ENCODE data around the gene MCF2. TPM values are rescaled to one million over a fixed set of nuclear protein-coding genes. Genes with fewer than 3 reads are reported as not detected.

MCF2 gene, protein sequence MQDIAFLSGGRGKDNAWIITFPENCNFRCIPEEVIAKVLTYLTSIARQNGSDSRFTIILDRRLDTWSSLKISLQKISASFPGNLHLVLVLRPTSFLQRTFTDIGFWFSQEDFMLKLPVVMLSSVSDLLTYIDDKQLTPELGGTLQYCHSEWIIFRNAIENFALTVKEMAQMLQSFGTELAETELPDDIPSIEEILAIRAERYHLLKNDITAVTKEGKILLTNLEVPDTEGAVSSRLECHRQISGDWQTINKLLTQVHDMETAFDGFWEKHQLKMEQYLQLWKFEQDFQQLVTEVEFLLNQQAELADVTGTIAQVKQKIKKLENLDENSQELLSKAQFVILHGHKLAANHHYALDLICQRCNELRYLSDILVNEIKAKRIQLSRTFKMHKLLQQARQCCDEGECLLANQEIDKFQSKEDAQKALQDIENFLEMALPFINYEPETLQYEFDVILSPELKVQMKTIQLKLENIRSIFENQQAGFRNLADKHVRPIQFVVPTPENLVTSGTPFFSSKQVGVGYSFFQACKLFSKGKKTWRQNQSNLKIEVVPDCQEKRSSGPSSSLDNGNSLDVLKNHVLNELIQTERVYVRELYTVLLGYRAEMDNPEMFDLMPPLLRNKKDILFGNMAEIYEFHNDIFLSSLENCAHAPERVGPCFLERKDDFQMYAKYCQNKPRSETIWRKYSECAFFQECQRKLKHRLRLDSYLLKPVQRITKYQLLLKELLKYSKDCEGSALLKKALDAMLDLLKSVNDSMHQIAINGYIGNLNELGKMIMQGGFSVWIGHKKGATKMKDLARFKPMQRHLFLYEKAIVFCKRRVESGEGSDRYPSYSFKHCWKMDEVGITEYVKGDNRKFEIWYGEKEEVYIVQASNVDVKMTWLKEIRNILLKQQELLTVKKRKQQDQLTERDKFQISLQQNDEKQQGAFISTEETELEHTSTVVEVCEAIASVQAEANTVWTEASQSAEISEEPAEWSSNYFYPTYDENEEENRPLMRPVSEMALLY
- polyA plus RNA-seq (2011; rRNA removed) (0.07 and 0.10 TPM in 2 replicates), polyA plus RNA-seq (2017; fragmentation: RNase III; extraction: RNeasy Plus Mini Kit Qiagen cat#74134 plus additional on column Dnase treatment) (0.09 TPM in 1 of 3 replicates, not detected in the others), polyA minus RNA-seq (2011; rRNA and poly(A)+ RNA removed) (not detected in 2 replicates)
- 0.03 TPM in 2 replicates for polyA plus RNA-seq (2012; cell fraction: cytosol; rRNA removed)
- polyA plus RNA-seq (2012; cell fraction: nucleus; rRNA removed), result 0.02 TPM in 1 of 2 replicates, not detected in the other

DNA sequence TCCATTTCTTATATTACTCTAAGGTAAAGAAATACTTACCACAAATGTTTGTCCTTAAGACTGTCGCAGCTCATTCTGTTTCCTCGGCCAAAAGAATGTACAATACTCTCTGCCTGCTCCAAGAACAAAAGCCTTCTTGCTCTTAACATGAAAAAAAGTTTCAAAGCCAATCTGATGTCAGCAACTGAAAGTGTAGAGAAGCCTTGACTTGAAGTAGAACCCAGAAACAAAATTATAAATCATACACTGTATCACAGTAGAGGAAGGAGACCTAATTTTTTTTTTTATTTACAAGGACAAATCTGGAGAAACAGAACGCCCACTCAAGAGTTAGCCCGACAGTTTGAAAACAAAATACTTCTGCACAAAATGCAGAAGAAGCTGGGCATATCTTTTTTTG is at the start of gene MCF2:
Gene MCF2, minus strand, starts transcription at position 101 of the 400 bp plus-strand sequence. CDS start 56,423 bp downstream, outside the sequence.
- DNase-seq (ENCODE audit: low read depth in 1 of 2, low spot score in 1 of 2) (no peak), ATAC-seq (no peak), FAIRE-seq (no peak)
- TF ChIP-seq ESRRA (IDR thresholded peaks at IDR 0.05; ENCODE audit: borderline replicate concordance, low read length) (no peak), NPAS2 (CRISPR knock-in tag; IDR thresholded peaks at IDR 0.05; ENCODE audit: borderline replicate concordance) (no peak), SMC3 (IDR thresholded peaks at IDR 0.05) (no peak)
- Histone ChIP-seq H3K4me1 (no peaks in the 10 kb centered on the region), H3K27ac (no peak within 1 kb of the TSS), H3K9me3 (no peaks in the 10 kb centered on the region), H3K4me2 (no peak within 1 kb of the TSS), H3K4me3 (no peak within 1 kb of the TSS)
- ChIA-PET CTCF (interaction anchor here (0.6 kb wide), 1 partner anchor 74 kb away, joined by 3 read pairs; no protein-coding TSS in a partner anchor), POLR2A (no interaction called here)
- WGBS (ENCODE audit: missing lambda C conversion rate), result 16% methylated on average over 4 of the region's 4 CpGs

DNA sequence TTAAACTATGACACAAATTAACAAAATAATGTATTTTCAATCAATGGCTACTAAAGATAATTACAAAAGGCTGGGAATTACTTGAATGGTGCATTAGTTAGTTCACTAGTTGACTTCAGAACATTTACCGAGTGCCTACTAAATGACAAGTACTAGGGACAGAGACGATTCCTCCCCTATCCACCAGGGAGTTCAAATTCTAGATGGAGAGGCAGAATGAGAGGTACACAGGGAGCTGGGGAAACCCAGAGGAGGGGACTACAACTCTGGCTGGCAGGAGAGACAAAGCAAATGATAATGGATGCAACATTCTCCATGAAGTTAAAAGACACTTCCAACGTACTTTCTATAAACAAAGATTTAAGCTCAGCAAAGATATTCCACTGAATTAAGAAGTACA is 43.1 kb upstream of the MCF2 start:
- Histone ChIP-seq H3K9me3 (peaks cover 4% of the 10 kb centered on the region; the same call in 1 of the 3 replicates), H3K4me3 (no peak overlapping the region), H3K4me1 (no peaks in the 10 kb centered on the region), H3K27ac (no peak overlapping the region), H3K4me2 (no peak overlapping the region)
- ATAC-seq (no peak), FAIRE-seq (no peak), DNase-seq (ENCODE audit: low read depth in 1 of 2, low spot score in 1 of 2) (no peak)
- POLR2A ChIA-PET, result no interaction called here
- 88% methylated on average over 3 of the region's 3 CpGs for WGBS (ENCODE audit: missing lambda C conversion rate)
- CTCF ChIA-PET, result no interaction called here
- TF ChIP-seq RFX5 (IDR thresholded peaks at IDR 0.05), result no peak
- TF ChIP-seq TFCP2L1 (CRISPR knock-in tag; IDR thresholded peaks at IDR 0.05), result no peak
- TF ChIP-seq ZC3H11A (IDR thresholded peaks at IDR 0.05), result no peak
- TF ChIP-seq, protein P1, sequence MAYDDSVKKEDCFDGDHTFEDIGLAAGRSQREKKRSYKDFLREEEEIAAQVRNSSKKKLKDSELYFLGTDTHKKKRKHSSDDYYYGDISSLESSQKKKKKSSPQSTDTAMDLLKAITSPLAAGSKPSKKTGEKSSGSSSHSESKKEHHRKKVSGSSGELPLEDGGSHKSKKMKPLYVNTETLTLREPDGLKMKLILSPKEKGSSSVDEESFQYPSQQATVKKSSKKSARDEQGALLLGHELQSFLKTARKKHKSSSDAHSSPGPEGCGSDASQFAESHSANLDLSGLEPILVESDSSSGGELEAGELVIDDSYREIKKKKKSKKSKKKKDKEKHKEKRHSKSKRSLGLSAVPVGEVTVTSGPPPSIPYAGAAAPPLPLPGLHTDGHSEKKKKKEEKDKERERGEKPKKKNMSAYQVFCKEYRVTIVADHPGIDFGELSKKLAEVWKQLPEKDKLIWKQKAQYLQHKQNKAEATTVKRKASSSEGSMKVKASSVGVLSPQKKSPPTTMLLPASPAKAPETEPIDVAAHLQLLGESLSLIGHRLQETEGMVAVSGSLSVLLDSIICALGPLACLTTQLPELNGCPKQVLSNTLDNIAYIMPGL (CRISPR knock-in tag; IDR thresholded peaks at IDR 0.05; ENCODE audit: borderline replicate concordance), result no peak
- no peak for TF ChIP-seq ZFP36 (IDR thresholded peaks at IDR 0.05; ENCODE audit: borderline replicate concordance, partially characterized antibody)
- TF ChIP-seq FOSL2 (IDR thresholded peaks at IDR 0.05), result no peak
- TF ChIP-seq FOSL2 (CRISPR knock-in tag; IDR thresholded peaks at IDR 0.05), result no peak
- no peak for TF ChIP-seq PHF8 (IDR thresholded peaks at IDR 0.05; ENCODE audit: borderline replicate concordance, low read depth)
- no peak for TF ChIP-seq CHD4 (IDR thresholded peaks at IDR 0.05; ENCODE audit: borderline replicate concordance)
- TF ChIP-seq RNF2 (IDR thresholded peaks at IDR 0.05; ENCODE audit: borderline replicate concordance, low read depth), result no peak

- ChIA-PET CTCF (no interaction called here), POLR2A (no interaction called here)
- Histone ChIP-seq H3K9me3 (peaks cover 4% of the 10 kb centered on the region; the same call in 1 of the 3 replicates), H3K27ac (no peak overlapping the region), H3K4me2 (no peak overlapping the region), H3K4me1 (no peaks in the 10 kb centered on the region), H3K4me3 (no peak overlapping the region)
- DNase-seq (ENCODE audit: low read depth in 1 of 2, low spot score in 1 of 2), result no peak
- TF ChIP-seq ZC3H11A (IDR thresholded peaks at IDR 0.05), result no peak
- TF ChIP-seq HOXB5 (CRISPR knock-in tag; IDR thresholded peaks at IDR 0.05), result no peak
- no peak for TF ChIP-seq POLR2A (IDR thresholded peaks at IDR 0.05; ENCODE audit: low read length)
- TF ChIP-seq ESRRA (IDR thresholded peaks at IDR 0.05; ENCODE audit: borderline replicate concordance, low read length), result no peak
- TF ChIP-seq CBX8 (IDR thresholded peaks at IDR 0.05), result no peak
- TF ChIP-seq PHF8 (IDR thresholded peaks at IDR 0.05; ENCODE audit: borderline replicate concordance, low read depth), result no peak
- no peak for TF ChIP-seq BHLHE40 (IDR thresholded peaks at IDR 0.05; ENCODE audit: low read depth, low read length)
- TF ChIP-seq USF2 (IDR thresholded peaks at IDR 0.05), result no peak
- no peak for TF ChIP-seq NPAS2 (CRISPR knock-in tag; IDR thresholded peaks at IDR 0.05; ENCODE audit: borderline replicate concordance)
- no peak for TF ChIP-seq RAD21 (conservative IDR thresholded peaks at IDR 0.05 in 1 of 2, IDR thresholded peaks at IDR 0.05 in 1 of 2)
- TF ChIP-seq HEYL (CRISPR knock-in tag; IDR thresholded peaks at IDR 0.05), result no peak
- no peak for TF ChIP-seq MYC (IDR thresholded peaks at IDR 0.05; ENCODE audit: borderline replicate concordance, low read length)
- ATAC-seq, result no peak
- FAIRE-seq, result peak; percentile 36
Measured at GRCh38 chrX:139750390-139750789, 42.4 kb upstream of the MCF2 start.

Measured in A549 (cell line).